NCI-H345 treated with DMSO at 0.1 percent for 48 hours (cell line): ENCODE data around the gene LMBR1L.
"Not testable (repeated sequence)": the region's sequence is repeated elsewhere in the genome, so short reads cannot be mapped to it uniquely, and the experiment has no call there.

Experiments used
- DNase-seq: peaks from one replicate; lab custom pipeline; 2025; ENCODE audit not compliant: unreplicated experiment; lab: John Stamatoyannopoulos, UW

The LMBR1L gene

GRCh38 chr12:49110464-49111155 is at the start of gene LMBR1L:
Gene LMBR1L, minus strand, starts transcription at chr12:49110847. Its CDS starts 292 bp downstream, at chr12:49110555.
- peak; percentile 35 for DNase-seq

GRCh38 chr12:49160399-49160798 is 49.8 kb upstream of the LMBR1L start:
- no peak for DNase-seq

- no peak for DNase-seq
These were observed 43.6 kb upstream of the LMBR1L start for GRCh38 chr12:49154221-49154620.

- no peak for DNase-seq
These were observed 36.7 kb upstream of the LMBR1L start for GRCh38 chr12:49147384-49147783.

- no peak for DNase-seq
These were observed 35.8 kb upstream of the LMBR1L start for GRCh38 chr12:49146406-49146805.

GRCh38 chr12:49144384-49144783 is 33.7 kb upstream of the LMBR1L start:
- DNase-seq = no peak

GRCh38 chr12:49138999-49139398 is 28.4 kb upstream of the LMBR1L start:
- no peak for DNase-seq

GRCh38 chr12:49138587-49138986 is 27.9 kb upstream of the LMBR1L start:
- no peak for DNase-seq

- DNase-seq = no peak
These were observed 26.8 kb upstream of the LMBR1L start for GRCh38 chr12:49137476-49137875.

- not testable (repeated sequence) for DNase-seq
These were observed 26.4 kb upstream of the LMBR1L start for GRCh38 chr12:49136997-49137396.

- DNase-seq = no peak
These were observed 22.9 kb upstream of the LMBR1L start for GRCh38 chr12:49133590-49133989.

- DNase-seq = no peak
These were observed 22.4 kb upstream of the LMBR1L start for GRCh38 chr12:49133014-49133413.

GRCh38 chr12:49131894-49132461 is 21.3 kb upstream of the LMBR1L start:
- no peak for DNase-seq

GRCh38 chr12:49131051-49131893 is 20.6 kb upstream of the LMBR1L start, which contains the start of gene TUBA1B:
Gene TUBA1B, minus strand, starts transcription at chr12:49131395. Its CDS starts 95 bp downstream, at chr12:49131300.
- DNase-seq = peak; percentile 34

- DNase-seq = no peak
These were observed 19.8 kb upstream of the LMBR1L start for GRCh38 chr12:49130151-49131050.

- no peak for DNase-seq
These were observed 18.9 kb upstream of the LMBR1L start for GRCh38 chr12:49129332-49130150.

- not testable (repeated sequence) for DNase-seq
These were observed 17.3 kb upstream of the LMBR1L start for GRCh38 chr12:49127971-49128370.

- no peak for DNase-seq
These were observed 16.5 kb upstream of the LMBR1L start for GRCh38 chr12:49126852-49127763.
